ENCODE results near the gene FLNC. TPM values are rescaled to one million over a fixed set of nuclear protein-coding genes. Genes with fewer than 3 reads are reported as not detected.

Gene FLNC
- total RNA-seq, 4 donors from 2014 or later, result 3.0 to 27.3 (median 7.5) TPM

GRCh38 chr7:128827248-128827958, 2.8 kb upstream of the FLNC start:
- Histone ChIP-seq H3K27me3 (peaks cover 0 to 44% (median 0%) of the 10 kb centered on the region in 4 donors), H3K9me3 (no peaks in the 10 kb centered on the region), H3K4me3 (no peak overlapping the region), H3K27ac (peak overlapping the region in 3 of 4 donors; percentile 58 to 81 (median 62)), H3K4me1 (peaks cover 15 to 49% (median 20%) of the 10 kb centered on the region in 3 donors), H3K36me3 (no peaks in the 10 kb centered on the region)
- no peak for DNase-seq
- TF ChIP-seq CTCF (IDR thresholded peaks at IDR 0.05) (no peak), POLR2A (IDR thresholded peaks at IDR 0.05) (no peak)
- 38 to 86% methylated on average over 1 of the region's 17 CpGs for WGBS, 2 donors
- intact Hi-C loops (cut with DNase I), result no loop called here

DNA sequence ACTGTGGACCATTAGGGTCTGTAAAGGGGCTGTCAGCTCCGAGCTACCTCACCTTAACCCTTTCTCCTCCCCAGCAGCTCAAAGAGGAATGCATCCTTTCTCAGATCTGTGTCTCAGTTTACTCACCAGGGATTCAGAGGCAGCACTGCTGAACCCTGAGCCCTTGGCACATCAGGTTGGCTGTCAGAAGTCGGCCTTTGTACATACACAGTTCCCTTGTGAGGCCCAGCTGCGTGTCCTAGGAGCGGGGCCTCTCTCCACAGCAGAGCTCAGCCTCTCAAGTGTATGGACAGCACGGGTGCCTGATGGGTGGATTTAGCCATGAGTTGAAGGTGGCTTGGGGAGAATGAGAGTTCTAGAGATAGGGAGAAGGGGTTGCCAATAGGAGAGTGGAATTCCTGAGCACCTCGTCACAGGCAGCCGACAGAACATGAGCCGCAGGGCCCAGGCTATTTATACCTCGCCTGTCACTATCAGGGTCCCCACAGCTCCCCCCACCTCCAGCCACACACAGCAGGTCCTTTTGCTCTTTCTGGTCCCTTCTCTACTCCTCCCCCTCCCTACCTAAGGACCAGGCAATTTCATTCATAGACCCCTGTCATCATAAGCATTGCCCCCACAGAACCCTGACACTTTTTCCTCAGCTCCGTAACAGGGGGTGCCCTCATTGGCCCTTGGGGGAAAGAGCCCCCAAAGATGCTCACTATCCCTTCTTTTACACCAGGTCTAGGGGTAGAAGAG, 2.1 kb upstream of the FLNC start:
- no peaks in the 10 kb centered on the region for H3K9me3 ChIP-seq
- 71 to 82% methylated on average over 6 to 7 of the region's 10 CpGs for WGBS, 2 donors
- H3K27me3 ChIP-seq, result peaks cover 0 to 52% (median 0%) of the 10 kb centered on the region in 4 donors
- H3K27ac ChIP-seq, result peak overlapping the region in 3 of 4 donors; percentile 58 to 81 (median 62)
- TF ChIP-seq CTCF (IDR thresholded peaks at IDR 0.05), result no peak
- no peak for TF ChIP-seq POLR2A (IDR thresholded peaks at IDR 0.05)
- no peaks in the 10 kb centered on the region for H3K36me3 ChIP-seq
- no peak for DNase-seq
- intact Hi-C loops (cut with DNase I), result no loop called here
- peaks cover 21 to 56% (median 27%) of the 10 kb centered on the region in 3 donors for H3K4me1 ChIP-seq
- no peak overlapping the region for H3K4me3 ChIP-seq

GRCh38 chr7:128829391-128830166, 627 bp upstream of the FLNC start:
- Histone ChIP-seq H3K36me3 (no peaks in the 10 kb centered on the region), H3K4me3 (peak overlapping the region; percentile 33 to 74 (median 50)), H3K27me3 (peaks cover 0 to 60% (median 0%) of the 10 kb centered on the region in 4 donors), H3K27ac (peak overlapping the region; percentile 70 to 92 (median 78)), H3K4me1 (peaks cover 21 to 71% (median 38%) of the 10 kb centered on the region in 3 donors), H3K9me3 (no peaks in the 10 kb centered on the region)
- intact Hi-C loops (cut with DNase I), result no loop called here
- DNase-seq, result no peak
- TF ChIP-seq CTCF (IDR thresholded peaks at IDR 0.05) (no peak), POLR2A (IDR thresholded peaks at IDR 0.05) (no peak)
- WGBS, 2 donors, result 17% methylated on average over 4 of the region's 13 CpGs; no CpG with 5 or more reads in 1 of the 2 donors

DNA sequence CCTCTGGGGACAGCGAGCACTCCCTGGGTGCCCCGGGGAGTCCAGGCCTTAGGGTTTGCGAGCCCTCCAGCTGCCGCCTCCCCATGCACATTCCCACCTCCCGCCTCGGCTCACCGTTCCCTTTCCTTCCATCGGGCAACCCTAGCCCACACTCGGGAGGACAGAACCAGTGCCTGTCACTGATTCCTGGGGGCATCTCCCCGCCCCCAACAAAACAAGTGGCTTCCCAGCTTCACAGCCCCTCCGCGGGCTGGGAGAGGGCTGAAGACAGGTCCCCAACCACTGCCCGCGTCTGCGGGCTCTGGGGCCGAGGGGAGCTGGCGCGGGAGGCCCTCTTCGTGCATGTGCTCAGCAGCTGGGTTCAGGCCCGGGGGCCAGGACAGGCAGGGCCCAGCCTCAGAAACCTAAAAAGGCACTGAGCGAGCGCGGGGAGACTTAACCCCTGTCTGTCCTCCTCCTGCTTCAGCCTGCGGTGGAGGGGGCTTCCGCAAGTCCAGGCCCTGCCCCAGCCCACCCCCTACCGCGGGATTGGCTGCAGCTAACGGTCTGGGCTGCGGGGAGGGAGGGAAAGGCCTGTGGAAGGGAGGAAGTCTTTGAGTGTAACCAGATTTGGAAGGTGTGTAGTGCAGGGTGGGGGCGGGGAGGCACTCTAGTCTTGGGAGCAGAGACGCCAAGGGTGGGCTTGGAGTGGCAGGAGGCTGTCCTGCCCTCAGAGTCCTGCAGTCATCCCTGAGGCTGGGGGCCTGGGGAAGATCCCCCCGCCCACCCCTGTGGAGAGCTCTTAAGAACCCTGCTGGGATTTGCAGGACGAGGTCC, 1.2 kb downstream of the FLNC start:
- Histone ChIP-seq H3K36me3 (no peaks in the 10 kb centered on the region), H3K4me1 (peaks cover 21 to 86% (median 38%) of the 10 kb centered on the region in 3 donors), H3K4me3 (peak overlapping the region; percentile 33 to 74 (median 50)), H3K27me3 (peaks cover 0 to 60% (median 0%) of the 10 kb centered on the region in 4 donors), H3K27ac (peak overlapping the region; percentile 70 to 92 (median 86)), H3K9me3 (no peaks in the 10 kb centered on the region)
- 26 to 30% methylated on average over 2 to 12 of the region's 33 CpGs for WGBS, 2 donors
- no peak for DNase-seq
- TF ChIP-seq POLR2A (IDR thresholded peaks at IDR 0.05), result peak in 2 of 4 donors; percentile 28 to 41
- no peak for TF ChIP-seq CTCF (IDR thresholded peaks at IDR 0.05)
- intact Hi-C loops (cut with DNase I), result no loop called here

Data from esophagus squamous epithelium (tissue), 5 donors.